HG03565 (cell line): Measurements from ENCODE around the gene GP9.
"Not testable (repeated sequence)": the region's sequence is repeated elsewhere in the genome, so short reads cannot be mapped to it uniquely, and the experiment has no call there.

Experiments used
- ATAC-seq: cut with Tn5 transposase; IDR thresholded peaks from one replicate; pipeline ENCODE4 v1.9.1; 2021; ENCODE audit warnings: mild to moderate bottlenecking, moderate library complexity; ENCODE audit not compliant: unreplicated experiment

GP9 gene

GRCh38 chr3:129047553-129047839 is 13.1 kb upstream of the GP9 start:
- ATAC-seq, result no peak

DNA sequence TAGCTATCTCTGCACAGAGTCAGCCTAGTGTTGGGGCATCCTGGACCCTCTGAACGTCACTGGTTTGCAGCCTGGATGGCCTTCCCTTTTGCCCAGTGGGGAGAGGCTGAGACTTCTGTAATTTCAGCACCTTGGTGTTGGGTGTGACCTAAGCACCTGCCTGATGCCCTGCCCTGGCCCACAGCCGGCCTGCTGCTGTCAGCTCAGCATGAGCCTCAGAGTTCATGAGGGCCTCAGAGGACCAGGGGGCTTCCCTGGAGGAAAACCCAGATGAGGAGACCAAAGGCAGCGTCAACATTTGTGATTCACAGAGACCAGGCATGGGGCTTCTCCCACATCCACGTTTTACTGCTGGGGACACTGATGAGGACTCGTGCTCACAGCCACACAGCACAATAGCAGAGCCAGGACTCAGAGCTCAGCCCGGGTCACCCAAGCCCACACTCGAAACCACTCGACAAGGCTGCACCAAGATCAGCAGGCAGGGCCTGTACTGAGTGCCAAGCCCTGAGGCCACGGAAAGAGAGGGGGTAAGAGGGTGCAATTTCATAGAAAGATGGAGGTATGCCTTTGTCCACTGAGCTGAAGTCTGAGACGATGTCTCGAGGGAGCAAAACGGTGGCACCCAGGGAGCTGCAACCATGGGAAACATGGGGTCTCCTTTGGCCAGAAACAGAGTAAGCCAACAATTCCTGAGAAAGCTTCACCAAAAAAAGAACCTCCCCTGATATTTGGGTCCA is 9.9 kb upstream of the GP9 start:
- no peak for ATAC-seq

GRCh38 chr3:129051871-129052340 is 8.7 kb upstream of the GP9 start:
- ATAC-seq, result no peak

- ATAC-seq, result no peak
These were observed 7.9 kb upstream of the GP9 start for GRCh38 chr3:129052675-129053074.

DNA sequence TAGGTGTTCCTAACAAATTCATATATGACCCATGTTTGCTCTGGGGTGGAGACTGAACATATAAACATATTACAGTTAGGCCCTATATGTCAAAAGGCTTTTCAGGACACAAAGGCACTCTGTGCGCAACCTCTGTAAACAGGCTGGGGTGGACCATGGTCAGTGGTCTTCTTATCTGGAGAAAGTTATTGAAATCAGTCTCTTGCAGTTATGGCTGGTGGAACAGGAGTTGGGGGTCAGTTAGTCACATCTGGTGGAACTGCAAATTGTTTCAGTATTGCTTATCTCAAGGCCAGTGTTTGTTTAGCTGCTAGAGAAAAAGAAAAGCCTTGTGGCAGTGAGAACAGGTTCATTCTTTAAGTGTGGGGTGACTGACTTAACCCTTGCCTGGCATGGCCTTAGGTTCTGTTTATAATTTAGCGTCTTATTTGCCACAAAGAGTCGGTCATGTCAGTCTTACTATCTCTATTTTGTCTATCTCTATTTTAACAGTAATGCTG is 5.9 kb upstream of the GP9 start:
- ATAC-seq, result no peak

DNA sequence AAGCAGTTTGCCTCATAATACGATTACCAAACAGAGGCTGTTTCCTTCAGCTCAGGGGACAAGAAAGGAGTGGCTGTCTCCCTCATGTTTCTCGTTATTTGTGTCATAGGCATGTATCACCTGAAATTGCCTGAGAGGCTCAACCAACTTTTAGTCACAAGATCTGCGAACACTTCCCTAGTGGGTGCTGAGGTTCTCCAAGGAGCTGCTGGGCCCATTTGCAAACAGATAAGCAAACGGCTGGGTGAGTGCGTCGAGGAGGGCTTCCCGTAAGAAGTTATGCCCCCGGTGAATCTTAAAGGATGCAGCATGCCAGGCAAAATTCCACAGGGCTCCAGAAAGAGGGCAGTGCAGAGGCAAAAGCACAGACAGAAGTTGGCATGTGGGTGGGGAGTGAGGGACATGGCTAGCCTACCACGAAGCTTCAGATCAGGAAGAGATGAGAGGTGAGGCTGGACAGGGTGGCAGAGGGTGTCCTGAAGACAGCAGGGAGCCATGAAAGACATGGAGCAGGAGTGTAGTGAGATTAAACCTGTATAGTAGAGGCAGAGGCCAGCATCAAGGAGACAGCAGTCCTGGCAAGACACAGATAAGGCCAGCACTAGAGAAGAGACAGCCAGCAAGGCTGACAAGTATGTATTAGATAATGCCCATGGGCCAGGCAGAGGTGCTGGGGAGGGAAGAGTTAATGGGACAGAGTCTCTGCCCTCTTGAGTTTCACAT is 4.0 kb upstream of the GP9 start:
- ATAC-seq, result no peak

DNA sequence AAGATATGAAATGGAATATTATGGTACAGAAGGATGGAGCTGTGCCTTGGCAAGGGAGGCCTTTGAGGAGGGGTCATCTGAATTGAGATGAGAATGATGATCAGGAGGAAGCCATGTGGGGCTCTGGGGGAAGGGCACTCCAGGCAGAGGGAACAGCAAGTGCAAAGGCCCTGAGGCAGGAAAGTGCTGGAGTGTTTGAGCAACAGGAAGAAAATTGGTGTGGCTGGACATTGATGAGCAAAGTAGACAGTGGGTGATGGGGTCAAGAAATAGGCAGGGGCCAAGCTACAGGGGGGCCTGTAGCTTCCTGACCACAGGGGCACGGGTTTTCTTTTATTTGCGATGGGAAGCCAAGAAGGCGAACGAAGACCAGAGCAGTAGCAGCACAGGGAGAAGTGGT is 3.3 kb upstream of the GP9 start:
- ATAC-seq, result no peak

DNA sequence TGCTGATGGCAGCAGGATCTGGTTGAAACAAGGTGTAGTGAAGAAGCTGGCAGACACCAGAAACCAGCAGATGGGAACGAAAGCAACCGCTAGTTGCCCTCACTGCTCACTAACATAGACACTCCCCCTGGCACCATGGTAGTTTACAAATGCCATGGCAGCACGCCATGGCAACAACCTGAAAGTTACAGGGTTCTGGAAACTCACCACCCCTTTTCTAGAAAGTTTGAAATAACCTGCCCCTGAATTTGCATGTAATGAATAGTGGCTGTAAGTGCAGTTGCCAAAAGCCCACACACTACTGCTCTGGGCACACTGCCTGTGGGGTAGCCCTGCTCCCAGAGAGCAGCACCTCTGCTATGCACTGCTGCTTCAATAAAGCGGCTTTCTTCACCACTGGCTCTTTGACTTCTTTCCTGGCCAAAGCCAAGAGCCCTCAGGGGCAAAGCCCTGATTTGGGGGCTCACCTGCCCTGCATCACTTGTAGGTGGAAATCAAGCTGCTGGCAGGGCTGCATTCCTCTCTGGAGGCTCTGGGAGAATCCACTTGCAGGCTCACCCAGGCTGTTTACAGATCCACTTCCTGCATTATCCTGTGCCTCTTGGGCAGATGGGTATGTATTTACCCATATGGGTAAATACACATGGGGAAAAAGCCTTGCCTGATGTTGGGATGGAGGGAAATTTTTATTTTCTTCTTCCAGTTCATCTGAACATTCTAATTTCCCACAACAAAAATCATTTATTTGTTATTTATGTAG is 2.0 kb upstream of the GP9 start:
- ATAC-seq, result no peak

- no peak for ATAC-seq
These were observed 1.1 kb upstream of the GP9 start for GRCh38 chr3:129059311-129059958.

- ATAC-seq, result no peak
These were observed 676 bp downstream of the GP9 start for GRCh38 chr3:129061023-129061887.

GRCh38 chr3:129061888-129062834 is 1.6 kb downstream of the GP9 start:
- no peak for ATAC-seq

DNA sequence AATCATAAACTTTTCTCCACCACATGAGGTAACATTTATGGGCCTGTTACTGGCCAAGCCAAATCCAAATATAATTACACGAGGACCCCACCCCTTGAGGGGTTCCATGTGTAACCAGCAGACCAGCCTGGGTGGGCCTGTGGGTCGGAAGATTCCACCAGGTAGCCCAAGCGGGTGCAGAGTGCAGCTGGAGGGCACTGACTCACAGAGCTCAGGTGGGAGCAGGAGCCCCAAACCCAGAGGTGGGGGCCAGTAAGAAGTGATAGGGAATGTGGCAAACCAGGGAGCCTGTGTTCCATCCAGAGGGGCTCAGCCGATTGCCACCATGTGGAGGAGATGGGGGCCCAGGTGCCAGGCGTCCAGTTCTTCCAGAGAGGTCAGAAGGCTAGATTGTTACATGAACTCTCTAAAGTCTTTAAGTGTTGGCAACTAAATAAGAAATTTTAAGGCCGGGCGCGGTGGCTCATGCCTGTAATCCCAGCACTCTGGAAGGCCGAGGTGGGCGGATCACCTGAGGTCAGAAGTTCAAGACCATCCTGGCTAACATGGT is 2.6 kb downstream of the GP9 start:
- no peak for ATAC-seq

DNA sequence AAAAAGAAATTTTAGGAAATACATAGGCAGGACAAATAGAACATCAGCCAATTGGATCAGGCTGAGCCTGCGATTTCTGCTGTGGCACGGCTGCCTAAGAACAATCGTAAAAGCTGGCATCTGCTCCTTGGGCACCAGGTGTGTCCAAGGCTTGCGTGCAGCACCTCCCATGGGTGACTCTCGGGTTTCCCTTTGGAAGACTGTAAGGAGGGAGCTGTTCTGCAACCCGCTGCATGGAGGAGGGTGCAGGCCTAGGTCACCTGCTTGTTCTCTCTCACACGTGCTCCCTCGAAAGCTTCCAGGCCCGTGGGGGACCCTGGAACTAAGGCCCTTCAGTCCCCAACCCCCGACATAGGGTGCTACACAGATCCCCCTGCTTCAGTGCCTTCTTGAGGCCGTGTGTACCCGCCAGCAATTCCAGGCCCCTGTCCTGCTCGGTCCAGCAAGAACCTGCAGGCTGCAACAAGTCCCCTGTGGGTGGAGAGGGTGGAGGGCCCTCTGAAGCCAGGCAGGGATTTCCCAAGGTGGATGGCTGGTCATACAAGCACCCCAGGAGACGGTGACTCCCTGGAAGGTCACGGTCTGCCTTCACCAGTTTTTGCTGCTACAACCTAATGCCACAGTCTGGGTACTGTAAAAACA is 3.4 kb downstream of the GP9 start:
- no peak for ATAC-seq

GRCh38 chr3:129065016-129065719 is 4.6 kb downstream of the GP9 start:
- no peak for ATAC-seq

DNA sequence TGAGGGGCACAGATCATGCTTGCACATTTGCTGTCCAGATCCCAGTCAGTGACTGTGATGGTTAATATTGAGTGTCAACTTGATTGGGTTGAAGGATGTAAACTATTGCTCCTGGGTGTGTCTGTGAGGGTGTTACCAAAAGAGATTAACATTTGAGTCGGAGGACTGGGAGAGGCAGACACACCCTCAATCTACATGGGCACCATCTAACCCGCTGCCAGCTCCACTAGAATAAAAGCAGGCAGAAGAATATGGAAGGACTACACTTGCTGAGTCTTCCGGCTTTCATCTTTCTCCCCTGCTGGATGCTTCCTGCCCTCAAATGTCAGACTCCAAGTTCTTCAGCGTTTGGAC is 5.1 kb downstream of the GP9 start:
- no peak for ATAC-seq

DNA sequence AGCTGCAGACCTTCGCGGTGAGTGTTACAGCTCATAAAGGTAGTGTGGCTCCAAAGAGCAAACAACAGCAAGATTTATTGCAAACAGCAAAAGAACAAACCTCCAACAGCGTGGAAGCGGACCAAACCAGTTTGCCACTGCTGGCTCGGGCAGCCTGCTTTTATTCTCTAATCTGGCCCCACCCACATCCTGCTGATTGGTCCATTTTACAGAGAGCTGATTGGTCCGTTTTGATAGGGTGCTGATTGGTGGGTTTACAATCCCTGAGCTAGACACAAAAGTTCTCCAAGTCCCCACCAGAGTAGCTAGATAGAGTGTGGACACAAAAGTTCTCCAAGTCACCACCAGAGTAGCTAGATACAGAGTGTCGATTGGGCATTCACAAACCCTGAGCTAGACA is 7.1 kb downstream of the GP9 start:
- not testable (repeated sequence) for ATAC-seq

GRCh38 chr3:129068291-129068886 is 7.8 kb downstream of the GP9 start:
- no peak for ATAC-seq
